Activated CD4-positive, alpha-beta T cell treated with anti-CD3 and anti-CD28 coated beads, Interleukin-2, amount 10 ng/mL, durations not matched to agents 7 days and 5 days (primary cell): ENCODE data around the gene ZNF79. TPM values are rescaled to one million over a fixed set of nuclear protein-coding genes. Genes with fewer than 3 reads are reported as not detected.
A peak's percentile ranks its signal among the peaks of the same experiment; 100 is the strongest.

Source experiments
- CTCF ChIA-PET: fragments of 350-600 bp; sonication (Branson Sonifier 250); formaldehyde crosslinking; loops from one replicate; lab custom pipeline; 2021; ENCODE audit warnings: antibody characterized with exemption; lab: Charles Lee
- POLR2A ChIA-PET: fragments of 350-600 bp; sonication (Branson Sonifier 250); formaldehyde crosslinking; loops from one replicate; lab custom pipeline; 2021; ENCODE audit warnings: antibody characterized with exemption; lab: Charles Lee
- DNase-seq: peaks from one replicate; pipeline ENCODE4 v3.0.0-alpha.2; 2020
- H3K27ac Mint-ChIP-seq: one replicate; pipeline ENCODE4 v1.8.0; 2021; ENCODE audit warnings: mild to moderate bottlenecking, moderate library complexity, mixed read lengths
- H3K27me3 Mint-ChIP-seq: one replicate; pipeline ENCODE4 v1.8.0; 2021; ENCODE audit warnings: mixed read lengths
- H3K36me3 Mint-ChIP-seq: one replicate; pipeline ENCODE4 v1.8.0; 2021; ENCODE audit warnings: low read depth, mixed read lengths
- H3K4me1 Mint-ChIP-seq: one replicate; pipeline ENCODE4 v1.8.0; 2021; ENCODE audit warnings: mixed read lengths
- H3K4me3 Mint-ChIP-seq: one replicate; pipeline ENCODE4 v1.8.0; 2021; ENCODE audit warnings: mild to moderate bottlenecking, moderate library complexity, mixed read lengths
- H3K9me3 Mint-ChIP-seq: one replicate; pipeline ENCODE4 v1.8.0; 2021; ENCODE audit warnings: mixed read lengths
- total RNA-seq, 2 experiments: library from RNA; stranded (reverse); gene quantifications; one replicate each; pipeline ENCODE4 v1.2.3, GENCODE V29; 2021

ZNF79 gene
- total RNA-seq, 2 experiments from 2014 or later: 13.1 to 13.2 TPM

GRCh38 chr9:127445851-127446712 lies 21.9 kb downstream of the ZNF79 start:
- no peak overlapping the region for H3K4me3 Mint-ChIP-seq
- CTCF ChIA-PET: interaction anchor here (1.6 kb wide), 1 partner anchor 48 kb away, joined by 3 read pairs; no protein-coding TSS in a partner anchor

GRCh38 chr9:127446713-127447415 lies 22.7 kb downstream of the ZNF79 start:
- Mint-ChIP-seq H3K4me3 (no peak overlapping the region), H3K27me3 (no peaks in the 10 kb centered on the region), H3K4me1 (peaks cover 34% of the 10 kb centered on the region), H3K36me3 (peaks cover 89% of the 10 kb centered on the region), H3K9me3 (peaks cover 20% of the 10 kb centered on the region), H3K27ac (no peak overlapping the region)
- ChIA-PET POLR2A (interaction anchor here (0.7 kb wide), 1 partner anchor 157 kb away, joined by 5 read pairs; no protein-coding TSS in a partner anchor), CTCF (interaction anchor here (1.6 kb wide), 1 partner anchor 48 kb away, joined by 3 read pairs; no protein-coding TSS in a partner anchor)
- DNase-seq: no peak

More at GRCh38 chr9:127445851-127446712, 21.9 kb downstream of the ZNF79 start:
- Mint-ChIP-seq H3K4me1 (peaks cover 31% of the 10 kb centered on the region), H3K36me3 (peaks cover 90% of the 10 kb centered on the region), H3K27me3 (no peaks in the 10 kb centered on the region), H3K27ac (no peak overlapping the region), H3K9me3 (peaks cover 20% of the 10 kb centered on the region)
- POLR2A ChIA-PET: no interaction called here
- DNase-seq: no peak

GRCh38 chr9:127447416-127448111 lies 23.4 kb downstream of the ZNF79 start:
- peaks cover 40% of the 10 kb centered on the region for H3K4me1 Mint-ChIP-seq
- DNase-seq: no peak
- H3K9me3 Mint-ChIP-seq: peaks cover 20% of the 10 kb centered on the region
- POLR2A ChIA-PET: interaction anchor here (0.7 kb wide), 1 partner anchor 157 kb away, joined by 5 read pairs; no protein-coding TSS in a partner anchor
- H3K36me3 Mint-ChIP-seq: peaks cover 82% of the 10 kb centered on the region
- peak overlapping the region; percentile 10 for H3K4me3 Mint-ChIP-seq
- CTCF ChIA-PET: interaction anchor here (0.6 to 1.6 kb wide), 2 partner anchors 9 to 49 kb away, joined by 3 read pairs; no protein-coding TSS in a partner anchor
- H3K27me3 Mint-ChIP-seq: no peaks in the 10 kb centered on the region
- no peak overlapping the region for H3K27ac Mint-ChIP-seq

GRCh38 chr9:127448112-127448805 lies 24.1 kb downstream of the ZNF79 start:
- Mint-ChIP-seq H3K9me3 (peaks cover 20% of the 10 kb centered on the region), H3K4me1 (peaks cover 42% of the 10 kb centered on the region), H3K36me3 (peaks cover 77% of the 10 kb centered on the region), H3K27me3 (no peaks in the 10 kb centered on the region), H3K4me3 (peak overlapping the region; percentile 86), H3K27ac (peak overlapping the region; percentile 50)
- CTCF ChIA-PET: interaction anchor here (0.6 to 1.6 kb wide), 2 partner anchors 8 to 50 kb away, joined by 3 read pairs; no protein-coding TSS in a partner anchor
- POLR2A ChIA-PET: interaction anchor here (0.6 kb wide), 1 partner anchor 27 kb away, joined by 3 read pairs; no protein-coding TSS in a partner anchor
- no peak for DNase-seq

GRCh38 chr9:127449332-127449966 lies 25.3 kb downstream of the ZNF79 start:
- H3K9me3 Mint-ChIP-seq: peaks cover 16% of the 10 kb centered on the region
- ChIA-PET POLR2A (interaction anchor here (0.8 kb wide), 1 partner anchor 89 kb away, joined by 3 read pairs; no protein-coding TSS in a partner anchor), CTCF (interaction anchor here (1.7 kb wide), 1 partner anchor 286 kb away, joined by 7 read pairs; the partner anchor contains the start of gene TOR2A)
- H3K4me3 Mint-ChIP-seq: peak overlapping the region; percentile 86
- no peaks in the 10 kb centered on the region for H3K27me3 Mint-ChIP-seq
- H3K27ac Mint-ChIP-seq: peak overlapping the region; percentile 98
- no peak for DNase-seq
- peaks cover 66% of the 10 kb centered on the region for H3K36me3 Mint-ChIP-seq
- peaks cover 42% of the 10 kb centered on the region for H3K4me1 Mint-ChIP-seq

- DNase-seq: peak; percentile 15
- H3K27me3 Mint-ChIP-seq: no peaks in the 10 kb centered on the region
- peak overlapping the region; percentile 86 for H3K4me3 Mint-ChIP-seq
- ChIA-PET CTCF (interaction anchor here (0.6 to 1.7 kb wide), 2 partner anchors 22 to 285 kb away, joined by 6 to 7 read pairs; partner anchors contain the start of gene TOR2A), POLR2A (interaction anchor here (0.6 to 0.8 kb wide), 2 partner anchors 90 to 158 kb away, joined by 3 read pairs; no protein-coding TSS in a partner anchor)
- H3K9me3 Mint-ChIP-seq: peaks cover 9% of the 10 kb centered on the region
- H3K4me1 Mint-ChIP-seq: peaks cover 43% of the 10 kb centered on the region
- H3K36me3 Mint-ChIP-seq: peaks cover 58% of the 10 kb centered on the region
- peak overlapping the region; percentile 98 for H3K27ac Mint-ChIP-seq
Observed at GRCh38 chr9:127450243-127450760, 26.1 kb downstream of the ZNF79 start.

GRCh38 chr9:127450830-127451607 lies 26.8 kb downstream of the ZNF79 start, which contains the start of the genes LRSAM1 and RPL12:
Gene LRSAM1 (plus strand): TSS chr9:127451510. CDS start chr9:127454528, 3,018 bp downstream.
Gene RPL12 (minus strand): TSS chr9:127451406. CDS start chr9:127451317, 89 bp downstream.
- H3K27me3 Mint-ChIP-seq: no peaks in the 10 kb centered on the region
- ChIA-PET POLR2A (interaction anchor here (0.7 to 1.5 kb wide), 3 partner anchors 63 to 645 kb away, joined by 3 to 4 read pairs (median 3); no protein-coding TSS in a partner anchor), CTCF (interaction anchor here (0.6 to 2.1 kb wide), 4 partner anchors 15 to 284 kb away, joined by 5 to 7 read pairs (median 6); partner anchors contain the start of gene TOR2A)
- H3K9me3 Mint-ChIP-seq: peaks cover 4% of the 10 kb centered on the region
- H3K36me3 Mint-ChIP-seq: peaks cover 50% of the 10 kb centered on the region
- peak within 1 kb of the TSS; percentile 98 for H3K27ac Mint-ChIP-seq
- H3K4me1 Mint-ChIP-seq: peaks cover 43% of the 10 kb centered on the region
- DNase-seq: peak; percentile 98
- H3K4me3 Mint-ChIP-seq: peak within 1 kb of the TSS; percentile 86

- ChIA-PET POLR2A (interaction anchor here (0.7 to 1.5 kb wide), 3 partner anchors 63 to 645 kb away, joined by 3 to 4 read pairs (median 3); no protein-coding TSS in a partner anchor), CTCF (interaction anchor here (1.7 to 2.1 kb wide), 2 partner anchors 15 to 150 kb away, joined by 5 read pairs; no protein-coding TSS in a partner anchor)
- Mint-ChIP-seq H3K27ac (peak overlapping the region; percentile 98), H3K4me1 (peaks cover 43% of the 10 kb centered on the region), H3K9me3 (peaks cover 4% of the 10 kb centered on the region), H3K36me3 (peaks cover 45% of the 10 kb centered on the region), H3K27me3 (no peaks in the 10 kb centered on the region), H3K4me3 (peak overlapping the region; percentile 86)
- DNase-seq: no peak
Observed at GRCh38 chr9:127451608-127451857, 27.4 kb downstream of the ZNF79 start.

GRCh38 chr9:127451858-127452656 lies 27.9 kb downstream of the ZNF79 start:
- peaks cover 41% of the 10 kb centered on the region for H3K36me3 Mint-ChIP-seq
- peak overlapping the region; percentile 86 for H3K4me3 Mint-ChIP-seq
- H3K27me3 Mint-ChIP-seq: no peaks in the 10 kb centered on the region
- H3K9me3 Mint-ChIP-seq: peaks cover 4% of the 10 kb centered on the region
- H3K27ac Mint-ChIP-seq: peak overlapping the region; percentile 98
- POLR2A ChIA-PET: interaction anchor here (0.7 to 1.5 kb wide), 3 partner anchors 64 to 646 kb away, joined by 3 to 4 read pairs (median 3); no protein-coding TSS in a partner anchor
- peaks cover 43% of the 10 kb centered on the region for H3K4me1 Mint-ChIP-seq
- peak; percentile 54 for DNase-seq
- CTCF ChIA-PET: interaction anchor here (1.7 to 2.1 kb wide), 2 partner anchors 16 to 150 kb away, joined by 5 read pairs; no protein-coding TSS in a partner anchor
